ENCODE data around the gene PCBD2.

PCBD2 gene

DNA sequence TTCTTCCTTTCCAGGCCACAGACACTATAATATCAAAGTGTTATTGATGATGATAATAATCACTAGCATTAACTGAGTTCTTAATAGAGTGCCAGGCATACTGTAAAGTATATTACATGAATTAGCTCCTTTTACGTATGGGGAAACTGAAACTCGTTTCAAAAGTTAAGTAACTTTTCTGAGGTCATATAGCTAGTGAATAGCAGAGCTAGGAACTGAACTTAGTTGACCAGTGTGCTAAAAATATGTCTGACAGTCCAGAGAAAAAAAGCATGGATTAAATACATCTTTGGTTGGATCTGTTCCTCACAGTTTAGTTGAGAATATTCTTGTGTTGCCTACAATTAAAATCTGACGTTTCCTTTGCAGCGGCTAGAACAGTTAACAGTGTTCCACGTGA lies 44.4 kb downstream of the PCBD2 start:
- TF ChIP-seq, protein P1, sequence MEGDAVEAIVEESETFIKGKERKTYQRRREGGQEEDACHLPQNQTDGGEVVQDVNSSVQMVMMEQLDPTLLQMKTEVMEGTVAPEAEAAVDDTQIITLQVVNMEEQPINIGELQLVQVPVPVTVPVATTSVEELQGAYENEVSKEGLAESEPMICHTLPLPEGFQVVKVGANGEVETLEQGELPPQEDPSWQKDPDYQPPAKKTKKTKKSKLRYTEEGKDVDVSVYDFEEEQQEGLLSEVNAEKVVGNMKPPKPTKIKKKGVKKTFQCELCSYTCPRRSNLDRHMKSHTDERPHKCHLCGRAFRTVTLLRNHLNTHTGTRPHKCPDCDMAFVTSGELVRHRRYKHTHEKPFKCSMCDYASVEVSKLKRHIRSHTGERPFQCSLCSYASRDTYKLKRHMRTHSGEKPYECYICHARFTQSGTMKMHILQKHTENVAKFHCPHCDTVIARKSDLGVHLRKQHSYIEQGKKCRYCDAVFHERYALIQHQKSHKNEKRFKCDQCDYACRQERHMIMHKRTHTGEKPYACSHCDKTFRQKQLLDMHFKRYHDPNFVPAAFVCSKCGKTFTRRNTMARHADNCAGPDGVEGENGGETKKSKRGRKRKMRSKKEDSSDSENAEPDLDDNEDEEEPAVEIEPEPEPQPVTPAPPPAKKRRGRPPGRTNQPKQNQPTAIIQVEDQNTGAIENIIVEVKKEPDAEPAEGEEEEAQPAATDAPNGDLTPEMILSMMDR (IDR thresholded peaks at IDR 0.05; ENCODE audit: insufficient read depth, low read length, poor library complexity, severe bottlenecking): no peak
- no peak for DNase-seq (ENCODE audit: extremely low read depth, insufficient read length)
- Histone ChIP-seq H3K36me3 (ENCODE audit: control insufficient read depth, insufficient read depth, low read length) (no peaks in the 10 kb centered on the region), H3K4me3 (replicated peaks; ENCODE audit: low read depth, low read length) (no peak overlapping the region), H3K27me3 (replicated peaks; ENCODE audit: control insufficient read depth, insufficient read depth, low read length) (no peaks in the 10 kb centered on the region)

DNA sequence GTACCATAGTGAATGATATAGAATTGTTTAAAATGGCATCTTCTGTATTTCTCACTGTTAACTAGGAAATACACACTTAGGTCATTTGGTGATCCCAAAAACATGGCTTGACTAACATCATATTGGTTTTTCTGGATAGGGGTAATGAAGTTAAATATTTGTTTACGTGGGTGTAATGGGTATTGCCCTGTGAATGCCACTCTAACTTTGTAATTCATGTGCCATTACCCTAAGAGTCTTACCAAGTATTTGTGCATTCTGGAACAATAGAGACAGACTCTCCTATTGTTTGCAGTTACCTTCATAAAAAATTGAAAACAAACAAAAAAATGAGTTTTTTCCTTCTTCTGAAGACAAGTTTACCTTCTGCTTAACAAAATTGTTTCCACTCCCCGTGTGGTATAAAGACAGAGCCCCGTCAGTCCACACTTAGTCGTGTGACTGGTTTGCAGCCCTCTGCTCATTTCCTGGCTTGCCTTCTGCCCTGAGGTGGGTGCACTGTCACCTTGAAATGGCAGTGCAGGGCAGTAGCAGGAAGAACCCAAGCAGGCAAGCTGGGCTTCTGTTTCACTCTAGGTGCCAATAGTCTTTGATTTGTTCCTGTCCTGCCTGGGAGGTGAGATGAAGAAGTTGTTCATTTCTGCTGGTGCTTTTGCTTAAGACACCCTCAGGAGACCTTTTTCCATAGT lies 53.1 kb downstream of the PCBD2 start:
- Histone ChIP-seq H3K4me3 (replicated peaks; ENCODE audit: low read depth, low read length) (no peak overlapping the region), H3K36me3 (ENCODE audit: control insufficient read depth, insufficient read depth, low read length) (no peaks in the 10 kb centered on the region; the same call in 1 of the 2 replicates), H3K27me3 (replicated peaks; ENCODE audit: control insufficient read depth, insufficient read depth, low read length) (no peaks in the 10 kb centered on the region)
- no peak for DNase-seq (ENCODE audit: extremely low read depth, insufficient read length)
- TF ChIP-seq, protein P1 (IDR thresholded peaks at IDR 0.05; ENCODE audit: insufficient read depth, low read length, poor library complexity, severe bottlenecking): no peak

DNA sequence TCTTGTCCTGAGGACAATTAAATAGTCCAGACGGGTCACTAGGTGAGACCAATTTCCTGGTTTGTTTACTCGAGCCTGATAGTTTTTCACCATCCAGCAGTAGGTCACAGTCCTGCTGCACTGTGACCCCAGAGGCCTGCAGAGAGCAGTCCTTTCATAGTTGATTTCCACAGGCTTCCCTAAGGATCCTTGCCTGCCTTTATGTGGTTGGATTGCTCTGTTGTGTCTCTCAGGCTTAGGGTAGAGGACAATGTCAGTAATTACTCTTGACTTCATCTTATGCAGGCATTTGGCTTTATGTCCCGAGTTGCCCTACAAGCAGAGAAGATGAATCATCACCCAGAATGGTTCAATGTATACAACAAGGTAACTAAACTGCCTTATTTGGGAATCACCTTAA lies 53.8 kb downstream of the PCBD2 start:
- H3K4me3 ChIP-seq (replicated peaks; ENCODE audit: low read depth, low read length): no peak overlapping the region
- DNase-seq (ENCODE audit: extremely low read depth, insufficient read length): no peak
- H3K36me3 ChIP-seq (ENCODE audit: control insufficient read depth, insufficient read depth, low read length): no peaks in the 10 kb centered on the region; the same call in 1 of the 2 replicates
- H3K27me3 ChIP-seq (replicated peaks; ENCODE audit: control insufficient read depth, insufficient read depth, low read length): no peaks in the 10 kb centered on the region
- TF ChIP-seq, protein P1 (IDR thresholded peaks at IDR 0.05; ENCODE audit: insufficient read depth, low read length, poor library complexity, severe bottlenecking): no peak

DNA sequence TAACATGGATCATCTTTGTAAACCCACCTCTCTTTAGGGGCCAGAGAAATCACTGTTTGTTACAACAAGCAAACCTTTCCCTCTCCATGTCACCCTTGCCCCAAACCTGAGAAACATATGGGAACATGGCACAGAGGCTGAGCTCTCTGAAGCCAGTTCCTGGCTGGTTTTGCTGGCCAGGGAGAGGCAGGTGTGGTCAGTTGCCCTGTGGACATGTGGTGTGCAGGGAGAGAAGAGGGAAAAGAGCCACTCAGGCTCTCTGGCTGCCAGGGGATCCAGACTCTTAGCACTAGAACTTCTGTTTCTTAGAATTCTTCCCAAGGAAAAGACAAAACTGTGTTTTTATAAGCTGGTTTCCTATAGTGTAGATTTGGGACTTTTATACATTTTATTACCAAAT lies 58.2 kb downstream of the PCBD2 start:
- Histone ChIP-seq H3K4me3 (replicated peaks; ENCODE audit: low read depth, low read length) (no peak overlapping the region), H3K36me3 (ENCODE audit: control insufficient read depth, insufficient read depth, low read length) (no peaks in the 10 kb centered on the region; the same call in 1 of the 2 replicates), H3K27me3 (replicated peaks; ENCODE audit: control insufficient read depth, insufficient read depth, low read length) (no peaks in the 10 kb centered on the region)
- TF ChIP-seq, protein P1 (IDR thresholded peaks at IDR 0.05; ENCODE audit: insufficient read depth, low read length, poor library complexity, severe bottlenecking): no peak
- no peak for DNase-seq (ENCODE audit: extremely low read depth, insufficient read length)

DNA sequence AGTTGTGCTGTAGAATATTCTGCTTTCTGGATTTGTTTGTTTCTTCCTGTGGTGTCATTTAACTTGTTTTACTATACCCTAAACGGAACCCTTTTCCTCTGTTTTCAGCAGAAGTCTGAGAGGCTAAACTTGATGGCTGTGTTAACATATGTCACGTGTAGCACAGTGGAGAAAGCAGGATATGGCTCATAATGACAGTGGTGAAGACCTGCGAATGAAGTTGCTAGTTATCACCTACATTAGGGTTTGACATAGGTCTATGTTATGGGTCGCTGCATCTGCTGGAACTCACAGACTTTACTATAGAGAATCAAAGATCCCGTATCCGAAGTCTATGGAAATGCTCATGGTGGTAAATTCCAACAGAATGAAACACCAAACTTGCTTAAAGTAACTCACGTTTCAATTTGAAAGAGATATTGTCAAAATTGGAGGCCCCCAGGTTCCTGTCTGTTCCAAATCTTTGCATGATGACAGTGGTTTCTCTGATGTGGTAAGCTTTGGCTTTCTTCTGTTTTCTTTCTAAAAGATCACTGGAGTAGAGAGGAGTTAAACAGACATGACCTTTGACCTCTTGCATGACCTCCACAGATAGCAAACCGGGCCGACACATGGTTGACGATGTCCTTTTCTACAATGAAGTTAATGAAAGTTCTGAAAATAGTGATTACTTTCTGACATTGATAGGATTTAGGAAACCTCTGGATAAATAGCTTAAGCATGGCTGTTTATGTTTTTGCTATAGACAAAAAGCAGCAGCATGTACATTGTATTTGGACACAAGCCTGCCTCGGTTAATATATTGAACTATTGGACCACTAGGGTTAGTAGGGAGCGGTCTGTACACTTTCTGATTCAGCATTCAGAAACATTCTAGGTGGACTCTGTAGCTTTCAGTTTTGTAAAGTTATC lies 59.7 kb downstream of the PCBD2 start:
- H3K36me3 ChIP-seq (ENCODE audit: control insufficient read depth, insufficient read depth, low read length): no peaks in the 10 kb centered on the region; the same call in 1 of the 2 replicates
- DNase-seq (ENCODE audit: extremely low read depth, insufficient read length): no peak
- TF ChIP-seq, protein P1 (IDR thresholded peaks at IDR 0.05; ENCODE audit: insufficient read depth, low read length, poor library complexity, severe bottlenecking): no peak
- H3K4me3 ChIP-seq (replicated peaks; ENCODE audit: low read depth, low read length): no peak overlapping the region
- no peaks in the 10 kb centered on the region for H3K27me3 ChIP-seq (replicated peaks; ENCODE audit: control insufficient read depth, insufficient read depth, low read length)
